ENCODE measurements around the gene TPH2. TPM values are rescaled to one million over a fixed set of nuclear protein-coding genes. Genes with fewer than 3 reads are reported as not detected.

Gene TPH2
- total and polyA plus RNA-seq, 2 of the 13 experiments (the other 11 are each of a cell fraction or from before 2014, with no cell fraction given): not detected

DNA sequence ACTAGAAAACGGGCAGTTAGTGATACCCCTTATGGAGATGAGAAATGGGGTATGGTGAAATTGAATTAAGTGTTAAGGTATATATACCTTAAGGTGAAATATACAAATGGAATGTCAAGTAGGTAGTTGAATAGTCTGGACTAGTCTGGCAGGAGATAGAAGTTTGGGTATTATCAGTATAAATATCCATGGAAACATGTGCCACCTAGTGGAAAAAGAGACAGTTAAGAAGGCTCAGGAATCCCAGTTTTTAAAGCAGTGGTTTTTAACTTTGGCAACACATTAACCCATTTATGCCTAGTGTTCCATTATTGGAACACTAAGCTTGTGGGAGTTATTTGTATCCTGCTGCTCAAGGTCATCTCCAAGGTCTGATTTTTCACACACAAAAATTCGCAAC, 38.6 kb upstream of the TPH2 start (continued):
- TF ChIP-seq, protein P1, sequence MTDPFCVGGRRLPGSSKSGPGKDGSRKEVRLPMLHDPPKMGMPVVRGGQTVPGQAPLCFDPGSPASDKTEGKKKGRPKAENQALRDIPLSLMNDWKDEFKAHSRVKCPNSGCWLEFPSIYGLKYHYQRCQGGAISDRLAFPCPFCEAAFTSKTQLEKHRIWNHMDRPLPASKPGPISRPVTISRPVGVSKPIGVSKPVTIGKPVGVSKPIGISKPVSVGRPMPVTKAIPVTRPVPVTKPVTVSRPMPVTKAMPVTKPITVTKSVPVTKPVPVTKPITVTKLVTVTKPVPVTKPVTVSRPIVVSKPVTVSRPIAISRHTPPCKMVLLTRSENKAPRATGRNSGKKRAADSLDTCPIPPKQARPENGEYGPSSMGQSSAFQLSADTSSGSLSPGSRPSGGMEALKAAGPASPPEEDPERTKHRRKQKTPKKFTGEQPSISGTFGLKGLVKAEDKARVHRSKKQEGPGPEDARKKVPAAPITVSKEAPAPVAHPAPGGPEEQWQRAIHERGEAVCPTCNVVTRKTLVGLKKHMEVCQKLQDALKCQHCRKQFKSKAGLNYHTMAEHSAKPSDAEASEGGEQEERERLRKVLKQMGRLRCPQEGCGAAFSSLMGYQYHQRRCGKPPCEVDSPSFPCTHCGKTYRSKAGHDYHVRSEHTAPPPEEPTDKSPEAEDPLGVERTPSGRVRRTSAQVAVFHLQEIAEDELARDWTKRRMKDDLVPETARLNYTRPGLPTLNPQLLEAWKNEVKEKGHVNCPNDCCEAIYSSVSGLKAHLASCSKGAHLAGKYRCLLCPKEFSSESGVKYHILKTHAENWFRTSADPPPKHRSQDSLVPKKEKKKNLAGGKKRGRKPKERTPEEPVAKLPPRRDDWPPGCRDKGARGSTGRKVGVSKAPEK (CRISPR knock-in tag; IDR thresholded peaks at IDR 0.05; ENCODE audit: borderline replicate concordance): no peak

GRCh38 chr12:71904629-71905028, 34.0 kb upstream of the TPH2 start:
- ATAC-seq (no peak), DNase-seq (ENCODE audit: low spot score) (no peak), FAIRE-seq (no peak)
- ChIA-PET POLR2A (no interaction called here), CTCF (ENCODE audit: low intra/inter-chr PET ratio, low total read pairs) (no interaction called here)
- Histone ChIP-seq H3K4me2 (ENCODE audit: low read depth, low read length) (no peak overlapping the region), H3K9ac (ENCODE audit: insufficient read depth, low read depth, low read length) (no peak overlapping the region), H3K4me3 (replicated peaks in 1 of 3; ENCODE audit: insufficient read depth in 1 of 3, low read depth in 2 of 3, low read length in 3 of 3) (no peak overlapping the region), H3K36me3 (replicated peaks in 1 of 2; ENCODE audit: control insufficient read depth in 1 of 2, insufficient read depth in 2 of 2, low read length in 2 of 2) (peaks cover 0 to 4% of the 10 kb centered on the region in 2 experiments; a peak in 1 of 5 replicates), H3K79me2 (ENCODE audit: insufficient read depth, low read length) (no peaks in the 10 kb centered on the region), H2AFZ (ENCODE audit: low read length) (no peak overlapping the region), H4K20me1 (ENCODE audit: insufficient read depth, low read length) (no peaks in the 10 kb centered on the region), H3K9me3 (ENCODE audit: low read length) (no peaks in the 10 kb centered on the region), H3K27ac (ENCODE audit: extremely low read length, insufficient read depth, low read length) (no peak overlapping the region), H3K4me1 (ENCODE audit: insufficient read depth, low read length) (no peaks in the 10 kb centered on the region), H3K27me3 (ENCODE audit: control insufficient read depth in 1 of 2, insufficient read depth in 2 of 2, low read length in 2 of 2) (no peaks in the 10 kb centered on the region)
- in situ Hi-C loops (cut with HindIII; ENCODE audit: extremely low pct_ligation_motif_present, low pct_unique_long_range_greater_than_20kb) (no loop called here), intact Hi-C loops (cut with micrococcal nuclease; ENCODE audit: unreplicated experiment) (no loop called here)
- WGBS (ENCODE audit: low lambda C conversion rate): 71% methylated on average over 1 of the region's 1 CpG
- no TSS peak for BruUV-seq (replicated peaks)
- TF ChIP-seq ZNF709 (CRISPR knock-in tag; IDR thresholded peaks at IDR 0.05) (no peak), SMAD3 (CRISPR knock-in tag; IDR thresholded peaks at IDR 0.05) (no peak), FLYWCH1 (CRISPR knock-in tag; IDR thresholded peaks at IDR 0.05) (no peak), NCOA2 (CRISPR knock-in tag; IDR thresholded peaks at IDR 0.05) (no peak), SOX13 (IDR thresholded peaks at IDR 0.05) (no peak), SOX13 (CRISPR knock-in tag; conservative IDR thresholded peaks at IDR 0.05 in 1 of 2, IDR thresholded peaks at IDR 0.05 in 1 of 2) (no peak), ZBTB43 (CRISPR knock-in tag; conservative IDR thresholded peaks at IDR 0.05) (no peak), HNRNPK (IDR thresholded peaks at IDR 0.05; ENCODE audit: low read depth, low read length, poor library complexity, severe bottlenecking) (no peak), RCOR2 (CRISPR knock-in tag; IDR thresholded peaks at IDR 0.05) (no peak), RXRA (CRISPR knock-in tag; IDR thresholded peaks at IDR 0.05) (no peak), PRMT3 (CRISPR knock-in tag; IDR thresholded peaks at IDR 0.05; ENCODE audit: borderline replicate concordance, low read depth) (no peak), ATF1 (CRISPR knock-in tag; IDR thresholded peaks at IDR 0.05) (no peak), ZMYM4 (CRISPR knock-in tag; IDR thresholded peaks at IDR 0.05) (no peak), KLF13 (CRISPR knock-in tag; IDR thresholded peaks at IDR 0.05) (no peak)
- TF ChIP-seq, protein P2, sequence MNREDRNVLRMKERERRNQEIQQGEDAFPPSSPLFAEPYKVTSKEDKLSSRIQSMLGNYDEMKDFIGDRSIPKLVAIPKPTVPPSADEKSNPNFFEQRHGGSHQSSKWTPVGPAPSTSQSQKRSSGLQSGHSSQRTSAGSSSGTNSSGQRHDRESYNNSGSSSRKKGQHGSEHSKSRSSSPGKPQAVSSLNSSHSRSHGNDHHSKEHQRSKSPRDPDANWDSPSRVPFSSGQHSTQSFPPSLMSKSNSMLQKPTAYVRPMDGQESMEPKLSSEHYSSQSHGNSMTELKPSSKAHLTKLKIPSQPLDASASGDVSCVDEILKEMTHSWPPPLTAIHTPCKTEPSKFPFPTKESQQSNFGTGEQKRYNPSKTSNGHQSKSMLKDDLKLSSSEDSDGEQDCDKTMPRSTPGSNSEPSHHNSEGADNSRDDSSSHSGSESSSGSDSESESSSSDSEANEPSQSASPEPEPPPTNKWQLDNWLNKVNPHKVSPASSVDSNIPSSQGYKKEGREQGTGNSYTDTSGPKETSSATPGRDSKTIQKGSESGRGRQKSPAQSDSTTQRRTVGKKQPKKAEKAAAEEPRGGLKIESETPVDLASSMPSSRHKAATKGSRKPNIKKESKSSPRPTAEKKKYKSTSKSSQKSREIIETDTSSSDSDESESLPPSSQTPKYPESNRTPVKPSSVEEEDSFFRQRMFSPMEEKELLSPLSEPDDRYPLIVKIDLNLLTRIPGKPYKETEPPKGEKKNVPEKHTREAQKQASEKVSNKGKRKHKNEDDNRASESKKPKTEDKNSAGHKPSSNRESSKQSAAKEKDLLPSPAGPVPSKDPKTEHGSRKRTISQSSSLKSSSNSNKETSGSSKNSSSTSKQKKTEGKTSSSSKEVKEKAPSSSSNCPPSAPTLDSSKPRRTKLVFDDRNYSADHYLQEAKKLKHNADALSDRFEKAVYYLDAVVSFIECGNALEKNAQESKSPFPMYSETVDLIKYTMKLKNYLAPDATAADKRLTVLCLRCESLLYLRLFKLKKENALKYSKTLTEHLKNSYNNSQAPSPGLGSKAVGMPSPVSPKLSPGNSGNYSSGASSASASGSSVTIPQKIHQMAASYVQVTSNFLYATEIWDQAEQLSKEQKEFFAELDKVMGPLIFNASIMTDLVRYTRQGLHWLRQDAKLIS (CRISPR knock-in tag; IDR thresholded peaks at IDR 0.05): no peak
- TF ChIP-seq, protein P3, sequence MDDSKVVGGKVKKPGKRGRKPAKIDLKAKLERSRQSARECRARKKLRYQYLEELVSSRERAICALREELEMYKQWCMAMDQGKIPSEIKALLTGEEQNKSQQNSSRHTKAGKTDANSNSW (CRISPR knock-in tag; IDR thresholded peaks at IDR 0.05; ENCODE audit: borderline replicate concordance): no peak

All from HepG2 (cell line).